Liver (tissue), 3 donors: ENCODE measurements around the gene LMBRD2.

Experiments
- FOXA2 ChIP-seq: IDR thresholded peaks from 2 replicates; pipeline ENCODE4 v1.6.1; 2016; ENCODE audit warnings: antibody characterized with exemption
- GABPA ChIP-seq, 2 donors: IDR thresholded peaks in 1 of 2; conservative IDR thresholded peaks in 1 of 2; 2 replicates each; pipeline ENCODE4 v1.6.1; 2016; ENCODE audit warnings: antibody characterized with exemption in 2 of 2, mild to moderate bottlenecking in 1 of 2, moderate library complexity in 1 of 2
- JUND ChIP-seq, 2 donors: IDR thresholded peaks; 2 replicates each; pipeline ENCODE4 v1.6.1; 2016; ENCODE audit warnings: antibody characterized with exemption in 2 of 2
- NR2F2 ChIP-seq: IDR thresholded peaks from 2 replicates; pipeline ENCODE4 v1.6.1; 2016; ENCODE audit warnings: antibody characterized with exemption
- RAD21 ChIP-seq, 2 donors: IDR thresholded peaks; 2 replicates each; pipeline ENCODE4 v1.6.1; 2016; ENCODE audit warnings: antibody characterized with exemption in 2 of 2, mild to moderate bottlenecking in 2 of 2
- RXRA ChIP-seq, 2 donors: IDR thresholded peaks; 2 replicates each; pipeline ENCODE4 v1.6.1; 2017 to 2018; ENCODE audit warnings: antibody characterized with exemption in 2 of 2, mild to moderate bottlenecking in 1 of 2
- SP1 ChIP-seq: IDR thresholded peaks from 2 replicates; pipeline ENCODE4 v1.6.1; 2018; ENCODE audit warnings: antibody characterized with exemption, mild to moderate bottlenecking
- TAF1 ChIP-seq: conservative IDR thresholded peaks from 2 replicates; pipeline ENCODE4 v1.6.1; 2016; ENCODE audit warnings: antibody characterized with exemption, mild to moderate bottlenecking
- YY1 ChIP-seq: IDR thresholded peaks from 2 replicates; pipeline ENCODE4 v1.6.1; 2016; ENCODE audit warnings: antibody characterized with exemption, mild to moderate bottlenecking
- TF ChIP-seq, protein P1 (sequence below): fragments of 150-350 bp; IDR thresholded peaks from 2 replicates; pipeline ENCODE4 v1.5.1; 2017; ENCODE audit warnings: improper control_type of control experiment, low read depth, low read length; ENCODE audit not compliant: missing input control
- TF ChIP-seq, protein P2 (sequence below): IDR thresholded peaks from 2 replicates; pipeline ENCODE4 v1.6.1; 2016; ENCODE audit warnings: antibody characterized with exemption
- TF ChIP-seq, protein P3 (sequence below): IDR thresholded peaks from 2 replicates; pipeline ENCODE4 v1.6.1; 2016; ENCODE audit warnings: antibody characterized with exemption, mild to moderate bottlenecking
- TF ChIP-seq, protein P4 (sequence below): IDR thresholded peaks from 2 replicates; pipeline ENCODE4 v1.6.1; 2016; ENCODE audit warnings: antibody characterized with exemption
- TF ChIP-seq, protein P5 (sequence below): IDR thresholded peaks from 2 replicates; pipeline ENCODE4 v1.6.1; 2016; ENCODE audit warnings: antibody characterized with exemption
- donor health status: healthy.
- donor health status: healthy.

DNA sequence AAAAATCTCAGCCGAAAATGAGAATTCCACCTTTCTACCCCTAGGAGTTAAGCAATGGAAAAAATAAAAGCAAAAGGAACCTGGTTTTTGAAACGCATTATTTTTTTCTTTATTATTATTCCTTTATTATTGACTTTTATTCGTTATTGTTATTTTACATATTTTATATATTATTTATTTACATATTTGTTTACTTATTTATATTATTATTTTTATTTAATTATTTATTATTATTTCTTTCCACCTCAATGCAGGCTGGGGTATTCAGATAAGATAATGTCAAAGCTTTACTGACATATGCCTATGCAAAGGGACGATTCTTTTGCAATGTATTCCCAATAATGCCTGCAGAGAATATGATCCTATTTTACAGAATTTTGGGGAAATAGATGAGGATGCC, 101.7 kb downstream of the LMBRD2 start:
- TF ChIP-seq, protein P1, sequence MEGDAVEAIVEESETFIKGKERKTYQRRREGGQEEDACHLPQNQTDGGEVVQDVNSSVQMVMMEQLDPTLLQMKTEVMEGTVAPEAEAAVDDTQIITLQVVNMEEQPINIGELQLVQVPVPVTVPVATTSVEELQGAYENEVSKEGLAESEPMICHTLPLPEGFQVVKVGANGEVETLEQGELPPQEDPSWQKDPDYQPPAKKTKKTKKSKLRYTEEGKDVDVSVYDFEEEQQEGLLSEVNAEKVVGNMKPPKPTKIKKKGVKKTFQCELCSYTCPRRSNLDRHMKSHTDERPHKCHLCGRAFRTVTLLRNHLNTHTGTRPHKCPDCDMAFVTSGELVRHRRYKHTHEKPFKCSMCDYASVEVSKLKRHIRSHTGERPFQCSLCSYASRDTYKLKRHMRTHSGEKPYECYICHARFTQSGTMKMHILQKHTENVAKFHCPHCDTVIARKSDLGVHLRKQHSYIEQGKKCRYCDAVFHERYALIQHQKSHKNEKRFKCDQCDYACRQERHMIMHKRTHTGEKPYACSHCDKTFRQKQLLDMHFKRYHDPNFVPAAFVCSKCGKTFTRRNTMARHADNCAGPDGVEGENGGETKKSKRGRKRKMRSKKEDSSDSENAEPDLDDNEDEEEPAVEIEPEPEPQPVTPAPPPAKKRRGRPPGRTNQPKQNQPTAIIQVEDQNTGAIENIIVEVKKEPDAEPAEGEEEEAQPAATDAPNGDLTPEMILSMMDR: no peak
- no peak for TF ChIP-seq RAD21 (IDR thresholded peaks at IDR 0.05)
- TF ChIP-seq GABPA (IDR thresholded peaks at IDR 0.05 in 1 of 2, conservative IDR thresholded peaks at IDR 0.05 in 1 of 2): no peak
- TF ChIP-seq, protein P2, sequence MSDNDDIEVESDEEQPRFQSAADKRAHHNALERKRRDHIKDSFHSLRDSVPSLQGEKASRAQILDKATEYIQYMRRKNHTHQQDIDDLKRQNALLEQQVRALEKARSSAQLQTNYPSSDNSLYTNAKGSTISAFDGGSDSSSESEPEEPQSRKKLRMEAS: no peak
- no peak for TF ChIP-seq SP1
- no peak for TF ChIP-seq YY1
- TF ChIP-seq, protein P3, sequence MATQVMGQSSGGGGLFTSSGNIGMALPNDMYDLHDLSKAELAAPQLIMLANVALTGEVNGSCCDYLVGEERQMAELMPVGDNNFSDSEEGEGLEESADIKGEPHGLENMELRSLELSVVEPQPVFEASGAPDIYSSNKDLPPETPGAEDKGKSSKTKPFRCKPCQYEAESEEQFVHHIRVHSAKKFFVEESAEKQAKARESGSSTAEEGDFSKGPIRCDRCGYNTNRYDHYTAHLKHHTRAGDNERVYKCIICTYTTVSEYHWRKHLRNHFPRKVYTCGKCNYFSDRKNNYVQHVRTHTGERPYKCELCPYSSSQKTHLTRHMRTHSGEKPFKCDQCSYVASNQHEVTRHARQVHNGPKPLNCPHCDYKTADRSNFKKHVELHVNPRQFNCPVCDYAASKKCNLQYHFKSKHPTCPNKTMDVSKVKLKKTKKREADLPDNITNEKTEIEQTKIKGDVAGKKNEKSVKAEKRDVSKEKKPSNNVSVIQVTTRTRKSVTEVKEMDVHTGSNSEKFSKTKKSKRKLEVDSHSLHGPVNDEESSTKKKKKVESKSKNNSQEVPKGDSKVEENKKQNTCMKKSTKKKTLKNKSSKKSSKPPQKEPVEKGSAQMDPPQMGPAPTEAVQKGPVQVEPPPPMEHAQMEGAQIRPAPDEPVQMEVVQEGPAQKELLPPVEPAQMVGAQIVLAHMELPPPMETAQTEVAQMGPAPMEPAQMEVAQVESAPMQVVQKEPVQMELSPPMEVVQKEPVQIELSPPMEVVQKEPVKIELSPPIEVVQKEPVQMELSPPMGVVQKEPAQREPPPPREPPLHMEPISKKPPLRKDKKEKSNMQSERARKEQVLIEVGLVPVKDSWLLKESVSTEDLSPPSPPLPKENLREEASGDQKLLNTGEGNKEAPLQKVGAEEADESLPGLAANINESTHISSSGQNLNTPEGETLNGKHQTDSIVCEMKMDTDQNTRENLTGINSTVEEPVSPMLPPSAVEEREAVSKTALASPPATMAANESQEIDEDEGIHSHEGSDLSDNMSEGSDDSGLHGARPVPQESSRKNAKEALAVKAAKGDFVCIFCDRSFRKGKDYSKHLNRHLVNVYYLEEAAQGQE: no peak
- TF ChIP-seq, protein P4, sequence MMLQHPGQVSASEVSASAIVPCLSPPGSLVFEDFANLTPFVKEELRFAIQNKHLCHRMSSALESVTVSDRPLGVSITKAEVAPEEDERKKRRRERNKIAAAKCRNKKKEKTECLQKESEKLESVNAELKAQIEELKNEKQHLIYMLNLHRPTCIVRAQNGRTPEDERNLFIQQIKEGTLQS: no peak
- no peak for TF ChIP-seq TAF1
- TF ChIP-seq FOXA2: no peak
- no peak for TF ChIP-seq JUND (IDR thresholded peaks at IDR 0.05)
- TF ChIP-seq NR2F2: no peak
- TF ChIP-seq RXRA (IDR thresholded peaks at IDR 0.05): no peak
- TF ChIP-seq, protein P5, sequence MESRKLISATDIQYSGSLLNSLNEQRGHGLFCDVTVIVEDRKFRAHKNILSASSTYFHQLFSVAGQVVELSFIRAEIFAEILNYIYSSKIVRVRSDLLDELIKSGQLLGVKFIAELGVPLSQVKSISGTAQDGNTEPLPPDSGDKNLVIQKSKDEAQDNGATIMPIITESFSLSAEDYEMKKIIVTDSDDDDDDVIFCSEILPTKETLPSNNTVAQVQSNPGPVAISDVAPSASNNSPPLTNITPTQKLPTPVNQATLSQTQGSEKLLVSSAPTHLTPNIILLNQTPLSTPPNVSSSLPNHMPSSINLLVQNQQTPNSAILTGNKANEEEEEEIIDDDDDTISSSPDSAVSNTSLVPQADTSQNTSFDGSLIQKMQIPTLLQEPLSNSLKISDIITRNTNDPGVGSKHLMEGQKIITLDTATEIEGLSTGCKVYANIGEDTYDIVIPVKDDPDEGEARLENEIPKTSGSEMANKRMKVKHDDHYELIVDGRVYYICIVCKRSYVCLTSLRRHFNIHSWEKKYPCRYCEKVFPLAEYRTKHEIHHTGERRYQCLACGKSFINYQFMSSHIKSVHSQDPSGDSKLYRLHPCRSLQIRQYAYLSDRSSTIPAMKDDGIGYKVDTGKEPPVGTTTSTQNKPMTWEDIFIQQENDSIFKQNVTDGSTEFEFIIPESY: no peak
